ENCODE data around the gene ZBTB20. TPM values are rescaled to one million over a fixed set of nuclear protein-coding genes. Genes with fewer than 3 reads are reported as not detected.

The ZBTB20 gene
- total RNA-seq, 1 experiment from 2014 or later, result 26.5 TPM

GRCh38 chr3:115074502-115074901 is 72.6 kb downstream of the ZBTB20 start:
- no peaks in the 10 kb centered on the region for H3F3A ChIP-seq (ENCODE audit: insufficient read depth, low read depth)
- H2AFZ ChIP-seq, result no peak overlapping the region
- no peak overlapping the region for H3K4me3 ChIP-seq
- no peak overlapping the region for H3K27ac ChIP-seq
- H3K9me2 ChIP-seq (ENCODE audit: insufficient read depth), result no peaks in the 10 kb centered on the region
- H3K4me1 ChIP-seq (replicated peaks; ENCODE audit: insufficient read depth), result no peaks in the 10 kb centered on the region
- BruUV-seq (replicated peaks), result no TSS peak
- H3K79me2 ChIP-seq (ENCODE audit: low read depth), result no peaks in the 10 kb centered on the region
- H3K27me3 ChIP-seq (ENCODE audit: insufficient read depth, low read depth), result no peaks in the 10 kb centered on the region
- intact Hi-C loops (cut with micrococcal nuclease; ENCODE audit: unreplicated experiment), result no loop called here
- CTCF ChIA-PET, result interaction anchor here (0.7 kb wide), 1 partner anchor 73 kb away, joined by 3 read pairs; the partner anchor contains the start of gene ZBTB20
- POLR2A ChIA-PET (ENCODE audit: unreplicated experiment), result no interaction called here
- no peak for TF ChIP-seq CTCF (conservative IDR thresholded peaks at IDR 0.05)
- no peak for TF ChIP-seq EZH2 (IDR thresholded peaks at IDR 0.05; ENCODE audit: low read depth)
- no peak for DNase-seq
- no peaks in the 10 kb centered on the region for H3K9me3 ChIP-seq (ENCODE audit: insufficient read depth, low read depth)
- no peak overlapping the region for H3K4me2 ChIP-seq
- H3K36me3 ChIP-seq (ENCODE audit: low read depth), result no peaks in the 10 kb centered on the region
- H4K20me1 ChIP-seq (ENCODE audit: insufficient read depth), result no peaks in the 10 kb centered on the region

GRCh38 chr3:115072265-115073021 is 74.6 kb downstream of the ZBTB20 start:
- intact Hi-C loops (cut with micrococcal nuclease; ENCODE audit: unreplicated experiment), result no loop called here
- Histone ChIP-seq H3K9me3 (ENCODE audit: insufficient read depth, low read depth) (no peaks in the 10 kb centered on the region), H3K27me3 (ENCODE audit: insufficient read depth, low read depth) (no peaks in the 10 kb centered on the region), H3K4me3 (no peak overlapping the region), H3K79me2 (ENCODE audit: low read depth) (no peaks in the 10 kb centered on the region), H3K27ac (no peak overlapping the region), H3K4me1 (replicated peaks; ENCODE audit: insufficient read depth) (no peaks in the 10 kb centered on the region), H3K9me2 (ENCODE audit: insufficient read depth) (no peaks in the 10 kb centered on the region; the same call in 1 of the 2 replicates), H2AFZ (no peak overlapping the region), H3K36me3 (ENCODE audit: low read depth) (no peaks in the 10 kb centered on the region), H3F3A (ENCODE audit: insufficient read depth, low read depth) (no peaks in the 10 kb centered on the region), H4K20me1 (ENCODE audit: insufficient read depth) (no peaks in the 10 kb centered on the region), H3K4me2 (no peak overlapping the region)
- POLR2A ChIA-PET (ENCODE audit: unreplicated experiment), result interaction anchor here (0.7 kb wide), 1 partner anchor 138 kb away, joined by 4 read pairs; no protein-coding TSS in a partner anchor
- TF ChIP-seq EZH2 (IDR thresholded peaks at IDR 0.05; ENCODE audit: low read depth), result no peak
- no peak for TF ChIP-seq CTCF (conservative IDR thresholded peaks at IDR 0.05)
- BruUV-seq (replicated peaks), result no TSS peak
- no peak for DNase-seq
- CTCF ChIA-PET, result no interaction called here

GRCh38 chr3:115071601-115072000 is 75.5 kb downstream of the ZBTB20 start:
- Histone ChIP-seq H3K79me2 (ENCODE audit: low read depth) (no peaks in the 10 kb centered on the region), H3K36me3 (ENCODE audit: low read depth) (no peaks in the 10 kb centered on the region), H4K20me1 (ENCODE audit: insufficient read depth) (no peaks in the 10 kb centered on the region), H3F3A (ENCODE audit: insufficient read depth, low read depth) (no peaks in the 10 kb centered on the region), H3K4me3 (no peak overlapping the region), H3K27me3 (ENCODE audit: insufficient read depth, low read depth) (no peaks in the 10 kb centered on the region), H2AFZ (no peak overlapping the region), H3K9me3 (ENCODE audit: insufficient read depth, low read depth) (no peaks in the 10 kb centered on the region), H3K4me2 (no peak overlapping the region), H3K9me2 (ENCODE audit: insufficient read depth) (no peaks in the 10 kb centered on the region; the same call in 1 of the 2 replicates), H3K4me1 (replicated peaks; ENCODE audit: insufficient read depth) (no peaks in the 10 kb centered on the region), H3K27ac (no peak overlapping the region)
- no TSS peak for BruUV-seq (replicated peaks)
- CTCF ChIA-PET, result no interaction called here
- POLR2A ChIA-PET (ENCODE audit: unreplicated experiment), result interaction anchor here (0.7 kb wide), 1 partner anchor 137 kb away, joined by 4 read pairs; no protein-coding TSS in a partner anchor
- intact Hi-C loops (cut with micrococcal nuclease; ENCODE audit: unreplicated experiment), result no loop called here
- no peak for TF ChIP-seq EZH2 (IDR thresholded peaks at IDR 0.05; ENCODE audit: low read depth)
- TF ChIP-seq CTCF (conservative IDR thresholded peaks at IDR 0.05), result no peak
- DNase-seq, result no peak

All from PC-9 (cell line).